ENCODE measurements around the gene NSD2.

DNA sequence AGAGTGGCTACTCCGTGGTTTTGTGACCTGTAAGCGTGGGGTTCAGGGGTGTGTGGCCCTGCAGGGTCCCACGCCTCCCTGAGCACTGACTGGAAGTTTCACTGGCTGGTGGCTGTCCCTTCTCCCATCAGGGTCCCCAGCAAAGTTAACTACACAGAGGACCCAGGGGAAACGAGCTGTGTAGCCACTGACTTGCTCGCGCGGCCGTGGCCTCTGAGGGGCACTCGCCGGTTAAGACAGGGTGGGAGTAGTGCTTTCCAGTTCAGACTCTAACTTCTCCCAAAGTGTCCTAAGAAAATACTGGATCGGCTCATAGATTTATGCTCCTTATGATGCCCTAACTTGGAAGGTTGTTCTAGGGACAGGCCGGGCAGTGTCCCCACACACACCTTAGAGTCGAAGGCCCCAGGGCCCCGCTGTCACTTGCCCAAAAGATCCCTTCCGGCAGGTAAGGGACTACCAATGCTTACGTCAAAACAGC lies 109.4 kb downstream of the NSD2 start:
- TF ChIP-seq, protein P1, sequence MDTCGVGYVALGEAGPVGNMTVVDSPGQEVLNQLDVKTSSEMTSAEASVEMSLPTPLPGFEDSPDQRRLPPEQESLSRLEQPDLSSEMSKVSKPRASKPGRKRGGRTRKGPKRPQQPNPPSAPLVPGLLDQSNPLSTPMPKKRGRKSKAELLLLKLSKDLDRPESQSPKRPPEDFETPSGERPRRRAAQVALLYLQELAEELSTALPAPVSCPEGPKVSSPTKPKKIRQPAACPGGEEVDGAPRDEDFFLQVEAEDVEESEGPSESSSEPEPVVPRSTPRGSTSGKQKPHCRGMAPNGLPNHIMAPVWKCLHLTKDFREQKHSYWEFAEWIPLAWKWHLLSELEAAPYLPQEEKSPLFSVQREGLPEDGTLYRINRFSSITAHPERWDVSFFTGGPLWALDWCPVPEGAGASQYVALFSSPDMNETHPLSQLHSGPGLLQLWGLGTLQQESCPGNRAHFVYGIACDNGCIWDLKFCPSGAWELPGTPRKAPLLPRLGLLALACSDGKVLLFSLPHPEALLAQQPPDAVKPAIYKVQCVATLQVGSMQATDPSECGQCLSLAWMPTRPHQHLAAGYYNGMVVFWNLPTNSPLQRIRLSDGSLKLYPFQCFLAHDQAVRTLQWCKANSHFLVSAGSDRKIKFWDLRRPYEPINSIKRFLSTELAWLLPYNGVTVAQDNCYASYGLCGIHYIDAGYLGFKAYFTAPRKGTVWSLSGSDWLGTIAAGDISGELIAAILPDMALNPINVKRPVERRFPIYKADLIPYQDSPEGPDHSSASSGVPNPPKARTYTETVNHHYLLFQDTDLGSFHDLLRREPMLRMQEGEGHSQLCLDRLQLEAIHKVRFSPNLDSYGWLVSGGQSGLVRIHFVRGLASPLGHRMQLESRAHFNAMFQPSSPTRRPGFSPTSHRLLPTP (IDR thresholded peaks at IDR 0.05; ENCODE audit: borderline replicate concordance, extremely low read depth, insufficient read length): no peak
- no peak for TF ChIP-seq EGR1 (conservative IDR thresholded peaks at IDR 0.05)
- TF ChIP-seq YY1 (IDR thresholded peaks at IDR 0.05; ENCODE audit: borderline replicate concordance in 1 of 3, control insufficient read depth in 1 of 3, extremely low read depth in 1 of 3, insufficient read depth in 3 of 3, insufficient read length in 1 of 3, insufficient replicate concordance in 2 of 3, low read depth in 1 of 3, low read length in 2 of 3): no peak
- TF ChIP-seq POLR3G (IDR thresholded peaks at IDR 0.05; ENCODE audit: extremely low read depth, insufficient read length, insufficient replicate concordance): no peak
- no peak for TF ChIP-seq SP1 (CRISPR knock-in tag; IDR thresholded peaks at IDR 0.05)

Measured in K562 (cell line).